ENCODE results near the gene EPHB2. TPM values are rescaled to one million over a fixed set of nuclear protein-coding genes. Genes with fewer than 3 reads are reported as not detected.

The EPHB2 gene
- total RNA-seq, 1 donor from 2014 or later: 40.3 TPM

DNA sequence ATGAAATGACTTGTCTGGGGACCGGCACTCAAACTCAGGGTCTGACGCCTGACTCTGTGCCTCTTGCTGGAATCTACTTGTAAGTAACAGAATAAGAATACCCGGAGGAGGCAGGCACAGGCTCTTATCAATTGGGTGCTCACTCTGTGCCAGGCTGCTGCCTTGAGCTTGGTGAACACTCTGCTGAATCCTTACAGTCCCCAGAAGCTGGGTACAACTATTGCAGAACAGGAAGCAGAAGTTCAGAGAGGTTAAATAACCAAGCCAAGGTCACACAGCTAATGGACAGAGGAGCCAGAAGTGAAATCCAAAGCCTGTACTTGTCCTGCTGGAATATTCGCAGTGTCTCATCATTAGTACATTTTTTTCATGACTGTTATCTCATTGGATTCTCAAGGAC lies 86.0 kb downstream of the EPHB2 start:
- no peaks in the 10 kb centered on the region for H3K9me3 Mint-ChIP-seq
- DNase-seq (ENCODE audit: extremely low spot score, unreplicated experiment): no peak
- H3K4me3 Mint-ChIP-seq: no peak overlapping the region
- no peak overlapping the region for H3K27ac Mint-ChIP-seq
- H3K36me3 Mint-ChIP-seq: no peaks in the 10 kb centered on the region
- TF ChIP-seq, protein P1, sequence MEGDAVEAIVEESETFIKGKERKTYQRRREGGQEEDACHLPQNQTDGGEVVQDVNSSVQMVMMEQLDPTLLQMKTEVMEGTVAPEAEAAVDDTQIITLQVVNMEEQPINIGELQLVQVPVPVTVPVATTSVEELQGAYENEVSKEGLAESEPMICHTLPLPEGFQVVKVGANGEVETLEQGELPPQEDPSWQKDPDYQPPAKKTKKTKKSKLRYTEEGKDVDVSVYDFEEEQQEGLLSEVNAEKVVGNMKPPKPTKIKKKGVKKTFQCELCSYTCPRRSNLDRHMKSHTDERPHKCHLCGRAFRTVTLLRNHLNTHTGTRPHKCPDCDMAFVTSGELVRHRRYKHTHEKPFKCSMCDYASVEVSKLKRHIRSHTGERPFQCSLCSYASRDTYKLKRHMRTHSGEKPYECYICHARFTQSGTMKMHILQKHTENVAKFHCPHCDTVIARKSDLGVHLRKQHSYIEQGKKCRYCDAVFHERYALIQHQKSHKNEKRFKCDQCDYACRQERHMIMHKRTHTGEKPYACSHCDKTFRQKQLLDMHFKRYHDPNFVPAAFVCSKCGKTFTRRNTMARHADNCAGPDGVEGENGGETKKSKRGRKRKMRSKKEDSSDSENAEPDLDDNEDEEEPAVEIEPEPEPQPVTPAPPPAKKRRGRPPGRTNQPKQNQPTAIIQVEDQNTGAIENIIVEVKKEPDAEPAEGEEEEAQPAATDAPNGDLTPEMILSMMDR (conservative IDR thresholded peaks at IDR 0.05): no peak
- peaks cover 3% of the 10 kb centered on the region for H3K27me3 Mint-ChIP-seq
- peaks cover 49% of the 10 kb centered on the region for H3K4me1 Mint-ChIP-seq (ENCODE audit: unreplicated experiment)

GRCh38 chr1:22798083-22798482 lies 87.4 kb downstream of the EPHB2 start:
- H3K4me1 Mint-ChIP-seq (ENCODE audit: unreplicated experiment): peaks cover 43% of the 10 kb centered on the region
- no peak overlapping the region for H3K27ac Mint-ChIP-seq
- no peaks in the 10 kb centered on the region for H3K9me3 Mint-ChIP-seq
- H3K4me3 Mint-ChIP-seq: no peak overlapping the region
- no peak for DNase-seq (ENCODE audit: extremely low spot score, unreplicated experiment)
- H3K36me3 Mint-ChIP-seq: no peaks in the 10 kb centered on the region
- peaks cover 3% of the 10 kb centered on the region for H3K27me3 Mint-ChIP-seq
- TF ChIP-seq, protein P1 (conservative IDR thresholded peaks at IDR 0.05): peak; percentile 17

DNA sequence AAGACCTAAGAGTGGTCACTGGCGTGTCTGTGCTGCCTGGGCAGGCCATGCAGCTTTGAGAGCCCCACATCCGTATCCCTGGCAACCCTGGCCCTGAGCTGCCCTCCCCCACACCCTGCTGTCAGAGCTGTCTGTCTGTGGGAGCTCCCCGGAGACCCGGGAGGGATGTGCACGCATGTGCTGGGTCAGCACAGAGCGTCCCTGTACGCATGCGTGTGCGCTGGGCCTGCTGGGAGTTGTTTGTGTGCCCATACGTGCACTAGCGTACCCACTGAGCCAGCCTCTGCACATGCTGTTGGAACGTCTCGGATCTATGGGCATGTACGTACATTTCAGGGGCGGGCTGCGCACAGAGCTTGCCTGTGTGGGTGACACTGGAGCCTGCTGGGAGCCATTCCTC lies 89.3 kb downstream of the EPHB2 start:
- Mint-ChIP-seq H3K4me3 (no peak overlapping the region), H3K27me3 (peaks cover 3% of the 10 kb centered on the region), H3K36me3 (no peaks in the 10 kb centered on the region), H3K4me1 (ENCODE audit: unreplicated experiment) (peaks cover 40% of the 10 kb centered on the region), H3K9me3 (no peaks in the 10 kb centered on the region), H3K27ac (no peak overlapping the region)
- no peak for DNase-seq (ENCODE audit: extremely low spot score, unreplicated experiment)
- TF ChIP-seq, protein P1 (conservative IDR thresholded peaks at IDR 0.05): no peak

DNA sequence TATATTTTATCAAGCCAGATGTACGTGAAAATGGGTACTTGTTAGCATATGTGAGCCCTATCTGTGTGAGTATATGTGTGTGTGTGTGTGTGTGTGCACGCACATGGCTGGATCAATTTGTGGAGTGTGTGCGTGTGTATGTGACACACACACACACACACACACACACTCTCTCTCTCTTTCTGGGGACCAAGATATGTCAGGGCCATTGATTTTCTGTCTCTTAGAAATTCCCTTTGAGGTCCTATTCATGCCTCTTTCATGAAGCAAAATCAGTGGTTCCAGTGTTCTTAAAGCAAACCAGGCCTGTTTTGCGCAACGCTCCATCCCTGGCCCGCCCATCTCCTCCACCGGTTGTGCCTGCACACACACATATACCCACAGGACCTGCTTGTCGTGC lies 90.0 kb downstream of the EPHB2 start:
- Mint-ChIP-seq H3K4me1 (ENCODE audit: unreplicated experiment) (peaks cover 41% of the 10 kb centered on the region), H3K36me3 (no peaks in the 10 kb centered on the region), H3K9me3 (no peaks in the 10 kb centered on the region), H3K4me3 (no peak overlapping the region), H3K27me3 (peaks cover 3% of the 10 kb centered on the region), H3K27ac (no peak overlapping the region)
- no peak for DNase-seq (ENCODE audit: extremely low spot score, unreplicated experiment)
- TF ChIP-seq, protein P1 (conservative IDR thresholded peaks at IDR 0.05): no peak

DNA sequence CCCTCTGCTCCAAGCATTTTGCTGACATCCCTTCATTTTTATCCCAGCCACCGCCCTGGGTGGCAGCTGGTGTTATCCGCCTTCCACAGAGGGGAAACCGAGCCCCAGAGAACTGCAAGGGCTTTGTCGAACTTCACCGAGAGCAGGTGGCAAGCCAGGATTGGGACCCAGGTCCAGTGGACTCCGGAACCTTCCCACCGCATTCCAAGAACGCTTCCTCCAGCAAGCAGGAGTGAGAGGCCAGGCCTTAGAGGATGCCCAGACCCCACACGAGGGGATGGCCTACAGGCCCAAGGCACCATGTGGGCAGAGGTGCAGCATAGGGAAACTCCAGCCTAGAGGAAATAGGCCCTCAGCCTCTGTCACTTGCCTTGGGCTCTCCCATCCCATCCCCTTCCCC lies 90.7 kb downstream of the EPHB2 start:
- no peaks in the 10 kb centered on the region for H3K36me3 Mint-ChIP-seq
- no peak overlapping the region for H3K27ac Mint-ChIP-seq
- no peaks in the 10 kb centered on the region for H3K9me3 Mint-ChIP-seq
- H3K4me3 Mint-ChIP-seq: no peak overlapping the region
- TF ChIP-seq, protein P1 (conservative IDR thresholded peaks at IDR 0.05): no peak
- no peak for DNase-seq (ENCODE audit: extremely low spot score, unreplicated experiment)
- H3K27me3 Mint-ChIP-seq: peaks cover 3% of the 10 kb centered on the region
- peaks cover 45% of the 10 kb centered on the region for H3K4me1 Mint-ChIP-seq (ENCODE audit: unreplicated experiment)

DNA sequence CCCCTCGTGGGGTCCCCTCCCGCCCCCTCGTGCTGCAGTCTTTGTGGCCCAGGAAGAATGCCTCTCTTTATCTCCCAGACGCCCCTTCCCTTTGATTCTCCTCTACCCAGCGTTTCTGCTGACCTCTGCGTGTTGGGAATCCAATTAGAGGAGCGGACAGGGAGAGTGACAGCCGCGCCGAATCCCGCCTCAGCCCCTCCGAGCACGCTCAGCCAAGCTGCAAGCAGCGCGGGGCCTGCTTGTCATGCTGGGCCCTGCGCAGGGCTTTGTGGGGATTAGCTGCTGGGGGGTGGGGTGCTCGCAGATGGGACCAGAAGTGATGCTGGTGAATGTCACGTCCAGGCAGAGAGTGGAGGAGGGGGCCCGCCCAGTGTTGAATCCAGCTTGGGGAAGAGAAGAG lies 91.1 kb downstream of the EPHB2 start:
- Mint-ChIP-seq H3K36me3 (no peaks in the 10 kb centered on the region), H3K27ac (peak overlapping the region; percentile 26), H3K9me3 (no peaks in the 10 kb centered on the region), H3K27me3 (peaks cover 3% of the 10 kb centered on the region), H3K4me1 (ENCODE audit: unreplicated experiment) (peaks cover 46% of the 10 kb centered on the region), H3K4me3 (no peak overlapping the region)
- DNase-seq (ENCODE audit: extremely low spot score, unreplicated experiment): no peak
- TF ChIP-seq, protein P1 (conservative IDR thresholded peaks at IDR 0.05): no peak

Data from type B pancreatic cell (in vitro differentiated cells).